ENCODE data around the gene PLA2G4D.

PLA2G4D gene

DNA sequence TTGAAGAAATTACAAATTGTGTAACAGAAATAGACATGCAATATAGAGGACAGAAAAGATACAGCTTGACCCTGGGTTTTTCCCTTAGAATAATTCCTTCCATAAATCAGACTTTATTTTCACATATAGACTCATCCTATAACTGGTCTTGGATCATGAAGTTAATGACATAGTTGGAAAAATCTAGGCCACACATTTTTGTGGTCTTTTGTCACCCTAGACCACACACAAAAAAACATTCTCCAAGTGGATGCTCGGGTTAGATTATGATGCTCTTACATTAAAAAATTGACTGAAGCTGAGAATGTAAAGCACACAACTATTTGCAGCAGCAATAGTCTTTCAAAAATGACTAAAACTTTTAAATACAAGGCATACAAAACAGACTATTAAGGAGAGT is 7.5 kb upstream of the PLA2G4D start:
- H3F3A ChIP-seq (ENCODE audit: insufficient read depth, low read length): no peaks in the 10 kb centered on the region
- H3K9me3 ChIP-seq (replicated peaks; ENCODE audit: insufficient read depth, low read length): no peaks in the 10 kb centered on the region
- H3K27me3 ChIP-seq (replicated peaks; ENCODE audit: insufficient read depth, low read length): no peaks in the 10 kb centered on the region
- H2AFZ ChIP-seq (ENCODE audit: low read length): no peak overlapping the region
- H3K4me2 ChIP-seq (ENCODE audit: low read depth, low read length): no peak overlapping the region
- H4K20me1 ChIP-seq (ENCODE audit: insufficient read depth, low read length): no peaks in the 10 kb centered on the region
- H3K4me1 ChIP-seq (ENCODE audit: low read length): no peaks in the 10 kb centered on the region
- H3K79me2 ChIP-seq (ENCODE audit: low read length): no peaks in the 10 kb centered on the region
- TF ChIP-seq EZH2 (optimal IDR thresholded peaks at IDR 0.05; ENCODE audit: low read depth, low read length) (no peak), EZH2phosphoT487 (IDR thresholded peaks at IDR 0.05; ENCODE audit: low read length) (no peak)
- TF ChIP-seq, protein P1, sequence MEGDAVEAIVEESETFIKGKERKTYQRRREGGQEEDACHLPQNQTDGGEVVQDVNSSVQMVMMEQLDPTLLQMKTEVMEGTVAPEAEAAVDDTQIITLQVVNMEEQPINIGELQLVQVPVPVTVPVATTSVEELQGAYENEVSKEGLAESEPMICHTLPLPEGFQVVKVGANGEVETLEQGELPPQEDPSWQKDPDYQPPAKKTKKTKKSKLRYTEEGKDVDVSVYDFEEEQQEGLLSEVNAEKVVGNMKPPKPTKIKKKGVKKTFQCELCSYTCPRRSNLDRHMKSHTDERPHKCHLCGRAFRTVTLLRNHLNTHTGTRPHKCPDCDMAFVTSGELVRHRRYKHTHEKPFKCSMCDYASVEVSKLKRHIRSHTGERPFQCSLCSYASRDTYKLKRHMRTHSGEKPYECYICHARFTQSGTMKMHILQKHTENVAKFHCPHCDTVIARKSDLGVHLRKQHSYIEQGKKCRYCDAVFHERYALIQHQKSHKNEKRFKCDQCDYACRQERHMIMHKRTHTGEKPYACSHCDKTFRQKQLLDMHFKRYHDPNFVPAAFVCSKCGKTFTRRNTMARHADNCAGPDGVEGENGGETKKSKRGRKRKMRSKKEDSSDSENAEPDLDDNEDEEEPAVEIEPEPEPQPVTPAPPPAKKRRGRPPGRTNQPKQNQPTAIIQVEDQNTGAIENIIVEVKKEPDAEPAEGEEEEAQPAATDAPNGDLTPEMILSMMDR (IDR thresholded peaks at IDR 0.05; ENCODE audit: low read length): no peak
- H3K9me2 ChIP-seq (replicated peaks; ENCODE audit: insufficient read depth, low read length): no peaks in the 10 kb centered on the region
- no peak overlapping the region for H3K4me3 ChIP-seq (ENCODE audit: low read length)
- no peak for DNase-seq
- no peak overlapping the region for H3K9ac ChIP-seq (ENCODE audit: low read length)
- no peaks in the 10 kb centered on the region for H3K36me3 ChIP-seq (replicated peaks; ENCODE audit: insufficient read depth, low read length)
- no peak overlapping the region for H3K27ac ChIP-seq (ENCODE audit: low read length)

DNA sequence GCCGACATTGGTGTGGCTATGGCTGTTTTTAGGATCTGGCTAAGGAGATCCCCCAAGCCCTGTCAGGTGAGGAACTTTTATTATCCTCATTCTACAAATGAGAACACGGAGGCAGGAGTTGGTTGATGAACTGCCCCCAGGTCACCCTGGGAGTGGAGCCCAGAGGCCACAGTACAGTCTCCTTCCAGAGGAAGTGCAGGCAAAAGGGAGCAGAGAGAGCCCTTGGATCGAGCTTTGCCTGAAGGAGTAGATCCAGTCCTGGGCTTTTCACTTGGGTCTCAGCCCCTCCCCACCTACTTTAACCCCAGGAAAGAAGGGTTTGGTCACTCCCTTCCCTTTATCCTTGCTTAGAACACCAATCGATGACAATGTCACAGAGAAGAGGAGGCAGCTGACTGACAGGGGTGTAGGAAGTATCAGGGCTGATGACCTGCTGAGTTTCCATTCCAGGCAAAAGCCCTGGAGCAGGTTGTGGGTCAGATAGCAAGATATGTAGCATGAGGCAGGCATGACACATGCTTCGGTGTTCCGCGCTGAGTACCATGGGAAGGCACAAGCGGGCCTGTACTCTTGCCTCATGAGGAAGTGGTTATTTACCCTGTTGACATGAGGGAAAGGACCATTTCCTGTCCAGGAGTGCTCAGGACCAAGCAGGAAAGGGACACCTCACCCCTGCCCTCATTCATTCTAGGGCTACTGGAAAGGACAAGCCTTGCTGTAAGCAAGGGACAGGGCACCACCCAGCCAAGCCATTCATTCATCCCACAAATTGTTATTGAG is 5.8 kb upstream of the PLA2G4D start:
- H3K36me3 ChIP-seq (replicated peaks; ENCODE audit: insufficient read depth, low read length): no peaks in the 10 kb centered on the region
- no peaks in the 10 kb centered on the region for H4K20me1 ChIP-seq (ENCODE audit: insufficient read depth, low read length)
- no peak for TF ChIP-seq EZH2phosphoT487 (IDR thresholded peaks at IDR 0.05; ENCODE audit: low read length)
- TF ChIP-seq EZH2 (optimal IDR thresholded peaks at IDR 0.05; ENCODE audit: low read depth, low read length): no peak
- TF ChIP-seq, protein P1 (IDR thresholded peaks at IDR 0.05; ENCODE audit: low read length): no peak
- no peak for DNase-seq
- H3K27ac ChIP-seq (ENCODE audit: low read length): no peak overlapping the region
- no peaks in the 10 kb centered on the region for H3K9me3 ChIP-seq (replicated peaks; ENCODE audit: insufficient read depth, low read length)
- no peak overlapping the region for H3K4me2 ChIP-seq (ENCODE audit: low read depth, low read length)
- H2AFZ ChIP-seq (ENCODE audit: low read length): no peak overlapping the region
- H3F3A ChIP-seq (ENCODE audit: insufficient read depth, low read length): no peaks in the 10 kb centered on the region
- no peaks in the 10 kb centered on the region for H3K9me2 ChIP-seq (replicated peaks; ENCODE audit: insufficient read depth, low read length)
- H3K9ac ChIP-seq (ENCODE audit: low read length): no peak overlapping the region
- no peaks in the 10 kb centered on the region for H3K27me3 ChIP-seq (replicated peaks; ENCODE audit: insufficient read depth, low read length)
- H3K79me2 ChIP-seq (ENCODE audit: low read length): no peaks in the 10 kb centered on the region
- no peak overlapping the region for H3K4me3 ChIP-seq (ENCODE audit: low read length)
- H3K4me1 ChIP-seq (ENCODE audit: low read length): no peaks in the 10 kb centered on the region

DNA sequence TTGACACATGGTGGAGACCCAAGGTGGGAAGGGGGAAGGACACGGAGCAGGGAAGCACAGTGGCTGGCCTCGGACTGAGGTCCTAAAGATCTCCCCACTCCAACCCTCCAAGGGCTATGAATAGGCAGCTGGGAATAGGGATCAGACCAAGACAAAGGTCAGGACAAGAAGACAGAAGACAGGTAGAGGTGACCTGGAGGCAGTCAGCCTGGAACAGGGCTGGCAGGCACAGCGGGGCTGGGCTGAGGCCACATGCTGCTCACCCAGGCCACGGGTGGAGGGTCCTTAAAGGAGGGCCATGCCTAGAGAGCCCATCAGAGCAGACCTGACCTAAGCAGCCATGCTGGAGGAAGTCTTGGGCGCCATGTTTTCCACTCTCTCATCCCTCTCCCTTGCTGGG is 2.7 kb upstream of the PLA2G4D start:
- H2AFZ ChIP-seq (ENCODE audit: low read length): no peak overlapping the region
- H4K20me1 ChIP-seq (ENCODE audit: insufficient read depth, low read length): no peaks in the 10 kb centered on the region
- no peaks in the 10 kb centered on the region for H3K79me2 ChIP-seq (ENCODE audit: low read length)
- no peaks in the 10 kb centered on the region for H3K4me1 ChIP-seq (ENCODE audit: low read length)
- no peak for DNase-seq
- H3K4me2 ChIP-seq (ENCODE audit: low read depth, low read length): no peak overlapping the region
- H3K9me3 ChIP-seq (replicated peaks; ENCODE audit: insufficient read depth, low read length): no peaks in the 10 kb centered on the region
- no peaks in the 10 kb centered on the region for H3F3A ChIP-seq (ENCODE audit: insufficient read depth, low read length)
- no peak overlapping the region for H3K27ac ChIP-seq (ENCODE audit: low read length)
- no peaks in the 10 kb centered on the region for H3K27me3 ChIP-seq (replicated peaks; ENCODE audit: insufficient read depth, low read length)
- H3K4me3 ChIP-seq (ENCODE audit: low read length): no peak overlapping the region
- no peaks in the 10 kb centered on the region for H3K36me3 ChIP-seq (replicated peaks; ENCODE audit: insufficient read depth, low read length)
- no peak overlapping the region for H3K9ac ChIP-seq (ENCODE audit: low read length)
- no peaks in the 10 kb centered on the region for H3K9me2 ChIP-seq (replicated peaks; ENCODE audit: insufficient read depth, low read length)
- TF ChIP-seq EZH2phosphoT487 (IDR thresholded peaks at IDR 0.05; ENCODE audit: low read length): no peak
- TF ChIP-seq EZH2 (optimal IDR thresholded peaks at IDR 0.05; ENCODE audit: low read depth, low read length): no peak
- TF ChIP-seq, protein P1 (IDR thresholded peaks at IDR 0.05; ENCODE audit: low read length): no peak
